Neural cell (in vitro differentiated cells): ENCODE data around the gene NAA11.

Source experiments
- EP300 ChIP-seq: fragments of 450-650 bp; conservative IDR thresholded peaks from 2 replicates; pipeline ENCODE4 v1.6.1; 2014; ENCODE audit warnings: antibody characterized with exemption, mild to moderate bottlenecking, moderate library complexity; ENCODE audit not compliant: poor library complexity, severe bottlenecking
- EZH2 ChIP-seq: fragments of 200-600, 300-800 bp; shearing (Covaris generic), sonication (generic); IDR thresholded peaks from 2 replicates; pipeline ENCODE4 v1.6.1; 2014; ENCODE audit warnings: antibody characterized with exemption, low read length, borderline replicate concordance, mild to moderate bottlenecking; ENCODE audit not compliant: insufficient read depth, poor library complexity, severe bottlenecking
- POLR2AphosphoS5 ChIP-seq: IDR thresholded peaks from 2 replicates; pipeline ENCODE4 v1.6.1; 2012
- RAD21 ChIP-seq: fragments of 450-650 bp; conservative IDR thresholded peaks from 2 replicates; pipeline ENCODE4 v1.6.1; 2014; ENCODE audit warnings: antibody characterized with exemption, mild to moderate bottlenecking, moderate library complexity
- REST ChIP-seq: IDR thresholded peaks from 2 replicates; pipeline ENCODE4 v1.6.1; 2012; ENCODE audit warnings: borderline replicate concordance
- SMC3 ChIP-seq: fragments of 450-650 bp; conservative IDR thresholded peaks from 2 replicates; pipeline ENCODE4 v1.6.1; 2014; ENCODE audit warnings: antibody characterized with exemption, mild to moderate bottlenecking, moderate library complexity; ENCODE audit not compliant: poor library complexity
- TF ChIP-seq, protein P1 (sequence below): fragments of 450-650 bp; IDR thresholded peaks from 2 replicates; pipeline ENCODE4 v1.5.1; 2014; ENCODE audit warnings: antibody characterized with exemption, mild to moderate bottlenecking, moderate library complexity; ENCODE audit not compliant: poor library complexity, severe bottlenecking

- TF ChIP-seq SMC3 (no peak), POLR2AphosphoS5 (no peak), EZH2 (no peak), RAD21 (no peak), REST (no peak), EP300 (no peak)
- TF ChIP-seq, protein P1, sequence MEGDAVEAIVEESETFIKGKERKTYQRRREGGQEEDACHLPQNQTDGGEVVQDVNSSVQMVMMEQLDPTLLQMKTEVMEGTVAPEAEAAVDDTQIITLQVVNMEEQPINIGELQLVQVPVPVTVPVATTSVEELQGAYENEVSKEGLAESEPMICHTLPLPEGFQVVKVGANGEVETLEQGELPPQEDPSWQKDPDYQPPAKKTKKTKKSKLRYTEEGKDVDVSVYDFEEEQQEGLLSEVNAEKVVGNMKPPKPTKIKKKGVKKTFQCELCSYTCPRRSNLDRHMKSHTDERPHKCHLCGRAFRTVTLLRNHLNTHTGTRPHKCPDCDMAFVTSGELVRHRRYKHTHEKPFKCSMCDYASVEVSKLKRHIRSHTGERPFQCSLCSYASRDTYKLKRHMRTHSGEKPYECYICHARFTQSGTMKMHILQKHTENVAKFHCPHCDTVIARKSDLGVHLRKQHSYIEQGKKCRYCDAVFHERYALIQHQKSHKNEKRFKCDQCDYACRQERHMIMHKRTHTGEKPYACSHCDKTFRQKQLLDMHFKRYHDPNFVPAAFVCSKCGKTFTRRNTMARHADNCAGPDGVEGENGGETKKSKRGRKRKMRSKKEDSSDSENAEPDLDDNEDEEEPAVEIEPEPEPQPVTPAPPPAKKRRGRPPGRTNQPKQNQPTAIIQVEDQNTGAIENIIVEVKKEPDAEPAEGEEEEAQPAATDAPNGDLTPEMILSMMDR, result no peak
Measured at GRCh38 chr4:79308971-79309370, 16.9 kb downstream of the NAA11 start.
